Spleen (tissue), 7 donors: ENCODE data around the gene SEPSECS.

Experiments used
- POLR2A ChIP-seq, 3 donors: fragments of 450-650 bp; IDR thresholded peaks; one replicate each; pipeline ENCODE4 v1.5.1; 2017; ENCODE audit warnings: antibody characterized with exemption in 3 of 3, mild to moderate bottlenecking in 1 of 3
- POLR2AphosphoS5 ChIP-seq, 3 donors: sonication (generic); formaldehyde crosslinking; IDR thresholded peaks; one replicate each; pipeline ENCODE4 v1.5.1; 2017; ENCODE audit warnings: antibody characterized with exemption in 3 of 3
- TF ChIP-seq, protein P1 (sequence below), 11 experiments: fragments of 200-600 bp in 7 of 11; fragments of 450-650 bp in 4 of 11; sonication (generic) in 4 of 11; IDR thresholded peaks in 8 of 11; conservative IDR thresholded peaks in 3 of 11; 1 replicate in 7 of 11; 2 replicates in 4 of 11; pipeline versions ENCODE4 v1.4.0 to v1.8.0; 2016 to 2021; ENCODE audit warnings: antibody characterized with exemption in 11 of 11, inconsistent platforms in 4 of 11, mild to moderate bottlenecking in 1 of 11
- donor health status: DM: no; HTN: no; CAD: no; lungs with moderate emphysema.
- donor health status: DM: no; HTN: no; CAD: no.
- donor health status: DM: no; HTN: no; CAD: no.

DNA sequence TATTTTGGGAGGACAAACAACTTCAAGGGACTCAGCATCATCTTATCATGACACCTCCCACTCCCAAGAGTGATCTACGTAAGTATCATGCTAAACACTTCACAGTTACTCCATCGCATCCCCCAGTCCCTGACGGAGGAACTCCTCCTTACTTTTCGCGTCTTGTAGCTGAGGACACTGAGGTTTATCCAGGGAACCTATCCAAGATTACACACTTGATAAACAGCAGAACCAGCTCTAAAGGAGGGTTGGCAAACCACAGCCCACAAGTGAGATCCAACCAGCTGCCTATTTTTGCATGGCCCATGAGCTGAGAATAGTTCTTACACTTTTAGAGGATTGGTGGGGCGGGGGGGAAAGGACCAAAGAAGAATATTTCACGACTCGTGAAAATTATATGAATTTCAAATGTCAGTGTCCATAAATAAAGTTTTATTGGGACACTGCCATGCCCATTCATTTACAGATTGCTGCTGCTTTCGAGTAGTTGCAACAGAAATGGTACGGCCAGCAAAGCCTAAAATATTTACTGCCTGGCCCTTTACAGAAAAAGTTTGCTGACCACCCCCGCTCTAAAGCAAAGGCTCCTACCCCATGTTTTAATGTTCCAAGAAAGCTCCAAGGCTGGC is 47.8 kb downstream of the SEPSECS start:
- TF ChIP-seq POLR2A (IDR thresholded peaks at IDR 0.05), result no peak
- TF ChIP-seq, protein P1, sequence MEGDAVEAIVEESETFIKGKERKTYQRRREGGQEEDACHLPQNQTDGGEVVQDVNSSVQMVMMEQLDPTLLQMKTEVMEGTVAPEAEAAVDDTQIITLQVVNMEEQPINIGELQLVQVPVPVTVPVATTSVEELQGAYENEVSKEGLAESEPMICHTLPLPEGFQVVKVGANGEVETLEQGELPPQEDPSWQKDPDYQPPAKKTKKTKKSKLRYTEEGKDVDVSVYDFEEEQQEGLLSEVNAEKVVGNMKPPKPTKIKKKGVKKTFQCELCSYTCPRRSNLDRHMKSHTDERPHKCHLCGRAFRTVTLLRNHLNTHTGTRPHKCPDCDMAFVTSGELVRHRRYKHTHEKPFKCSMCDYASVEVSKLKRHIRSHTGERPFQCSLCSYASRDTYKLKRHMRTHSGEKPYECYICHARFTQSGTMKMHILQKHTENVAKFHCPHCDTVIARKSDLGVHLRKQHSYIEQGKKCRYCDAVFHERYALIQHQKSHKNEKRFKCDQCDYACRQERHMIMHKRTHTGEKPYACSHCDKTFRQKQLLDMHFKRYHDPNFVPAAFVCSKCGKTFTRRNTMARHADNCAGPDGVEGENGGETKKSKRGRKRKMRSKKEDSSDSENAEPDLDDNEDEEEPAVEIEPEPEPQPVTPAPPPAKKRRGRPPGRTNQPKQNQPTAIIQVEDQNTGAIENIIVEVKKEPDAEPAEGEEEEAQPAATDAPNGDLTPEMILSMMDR (IDR thresholded peaks at IDR 0.05 in 8 of 11, conservative IDR thresholded peaks at IDR 0.05 in 3 of 11), result no peak
- no peak for TF ChIP-seq POLR2AphosphoS5 (IDR thresholded peaks at IDR 0.05)
